SK-N-SH treated with all-trans-retinoic acid at 6 μM for 48 hours (cell line): ENCODE measurements around the gene MKNK2.

Source experiments
- ARNTL ChIP-seq: fragments of 450-650 bp; formaldehyde crosslinking; IDR thresholded peaks from 2 replicates; pipeline ENCODE4 v1.5.0; 2020; ENCODE audit warnings: low read depth, mild to moderate bottlenecking, moderate library complexity, borderline replicate concordance
- GLIS3 ChIP-seq: fragments of 250-450 bp; sonication (Bioruptor Pico); IDR thresholded peaks from 2 replicates; pipeline ENCODE4 v1.5.0; 2020; ENCODE audit warnings: mild to moderate bottlenecking, moderate library complexity
- ISL1 ChIP-seq: fragments of 250-450 bp; sonication (Bioruptor Pico); IDR thresholded peaks from 2 replicates; pipeline ENCODE4 v2.1.2; 2022; ENCODE audit warnings: mild to moderate bottlenecking, moderate library complexity
- OSR1 ChIP-seq: fragments of 250-450 bp; sonication (Bioruptor Pico); IDR thresholded peaks from 2 replicates; pipeline ENCODE4 v1.8.0; 2022; ENCODE audit warnings: moderate library complexity, mild to moderate bottlenecking, inconsistent platforms
- PATZ1 ChIP-seq: fragments of 250-450 bp; sonication (Bioruptor Pico); IDR thresholded peaks from 2 replicates; pipeline ENCODE4 v1.8.0; 2020; ENCODE audit warnings: mild to moderate bottlenecking, moderate library complexity, borderline replicate concordance
- RARB ChIP-seq: fragments of 250-450 bp; sonication (Bioruptor Pico); IDR thresholded peaks from 2 replicates; pipeline ENCODE4 v1.8.0; 2021; ENCODE audit warnings: mild to moderate bottlenecking, moderate library complexity
- ZFP3 ChIP-seq: fragments of 250-450 bp; sonication (Bioruptor Pico); IDR thresholded peaks from 2 replicates; pipeline ENCODE4 v1.5.0; 2020; ENCODE audit warnings: mild to moderate bottlenecking, moderate library complexity
- ZFP30 ChIP-seq: fragments of 450-650 bp; formaldehyde crosslinking; IDR thresholded peaks from 2 replicates; pipeline ENCODE4 v1.5.0; 2022; ENCODE audit warnings: mild to moderate bottlenecking, moderate library complexity
- ZNF565 ChIP-seq: fragments of 450-650 bp; formaldehyde crosslinking; conservative IDR thresholded peaks from 2 replicates; pipeline ENCODE4 v1.5.0; 2020; ENCODE audit warnings: low read depth, mild to moderate bottlenecking, moderate library complexity
- ZNF70 ChIP-seq: fragments of 450-650 bp; formaldehyde crosslinking; IDR thresholded peaks from 2 replicates; pipeline ENCODE4 v1.5.0; 2020; ENCODE audit warnings: mild to moderate bottlenecking, moderate library complexity
- ZNF8 ChIP-seq: fragments of 450-650 bp; formaldehyde crosslinking; IDR thresholded peaks from 2 replicates; pipeline ENCODE4 v1.5.0; 2020; ENCODE audit warnings: mild to moderate bottlenecking, moderate library complexity
- TF ChIP-seq, protein P1 (sequence below): fragments of 250-450 bp; sonication (Bioruptor Pico); IDR thresholded peaks from 2 replicates; pipeline ENCODE4 v1.8.0; 2021; ENCODE audit warnings: low read depth, mild to moderate bottlenecking, moderate library complexity, borderline replicate concordance

GRCh38 chr19:2041433-2041682 is 9.7 kb downstream of the MKNK2 start:
- TF ChIP-seq PATZ1 (CRISPR knock-in tag) (no peak), RARB (CRISPR knock-in tag) (no peak), OSR1 (CRISPR knock-in tag) (no peak), ISL1 (no peak), ZNF70 (CRISPR knock-in tag) (no peak), ZNF565 (CRISPR knock-in tag) (no peak), ZNF8 (CRISPR knock-in tag) (no peak), GLIS3 (CRISPR knock-in tag) (no peak), ARNTL (CRISPR knock-in tag) (no peak), ZFP3 (CRISPR knock-in tag) (no peak), ZFP30 (no peak)
- TF ChIP-seq, protein P1, sequence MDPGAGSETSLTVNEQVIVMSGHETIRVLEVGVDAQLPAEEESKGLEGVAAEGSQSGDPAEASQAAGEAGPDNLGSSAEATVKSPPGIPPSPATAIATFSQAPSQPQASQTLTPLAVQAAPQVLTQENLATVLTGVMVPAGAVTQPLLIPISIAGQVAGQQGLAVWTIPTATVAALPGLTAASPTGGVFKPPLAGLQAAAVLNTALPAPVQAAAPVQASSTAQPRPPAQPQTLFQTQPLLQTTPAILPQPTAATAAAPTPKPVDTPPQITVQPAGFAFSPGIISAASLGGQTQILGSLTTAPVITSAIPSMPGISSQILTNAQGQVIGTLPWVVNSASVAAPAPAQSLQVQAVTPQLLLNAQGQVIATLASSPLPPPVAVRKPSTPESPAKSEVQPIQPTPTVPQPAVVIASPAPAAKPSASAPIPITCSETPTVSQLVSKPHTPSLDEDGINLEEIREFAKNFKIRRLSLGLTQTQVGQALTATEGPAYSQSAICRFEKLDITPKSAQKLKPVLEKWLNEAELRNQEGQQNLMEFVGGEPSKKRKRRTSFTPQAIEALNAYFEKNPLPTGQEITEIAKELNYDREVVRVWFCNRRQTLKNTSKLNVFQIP (CRISPR knock-in tag), result no peak
